IMR-90 (cell line): ENCODE data around the gene KIF3B. TPM values are rescaled to one million over a fixed set of nuclear protein-coding genes. Genes with fewer than 3 reads are reported as not detected.

Experiments used
- ATAC-seq: fragments of 200-7000 bp; cut with Tn5 transposase; 2 replicates; pipeline ENCODE4 v1.9.1; 2020; ENCODE audit warnings: low read depth, mild to moderate bottlenecking, moderate library complexity
- BruUV-seq: library from RNA; stranded (reverse); fragments of 400-500 nt; replicated peaks from 2 replicates; lab custom pipeline; 2021; lab: Mats Ljungman, UMichigan
- CTCF ChIA-PET: fragments of 300-600 bp; formaldehyde crosslinking; extraction: SDS; loops from one replicate; lab custom pipeline; 2021; ENCODE audit warnings: antibody characterized with exemption; lab: Yijun Ruan, JAX
- POLR2A ChIA-PET: fragments of 300-600 bp; sonication (Branson Sonifier 250); formaldehyde crosslinking; loops from one replicate; lab custom pipeline; 2022; ENCODE audit warnings: antibody characterized with exemption; ENCODE audit not compliant: unreplicated experiment; lab: Charles Lee
- DNase-seq: peaks from one replicate; pipeline ENCODE4 v3.0.0; 2013
- H2AFZ ChIP-seq: replicated peaks from 2 replicates; pipeline ENCODE3; 2013; ENCODE audit warnings: low read length, mild to moderate bottlenecking; ENCODE audit not compliant: poor library complexity
- H2AK5ac ChIP-seq: 2 replicates; pipeline ENCODE4 v1.6.1; 2013; ENCODE audit warnings: low read depth, low read length, inconsistent platforms
- H2AK9ac ChIP-seq: replicated peaks from 2 replicates; pipeline ENCODE3; 2013; ENCODE audit warnings: mild to moderate bottlenecking, low read depth, low read length, moderate library complexity; ENCODE audit not compliant: poor library complexity
- H2BK120ac ChIP-seq: 2 replicates; pipeline ENCODE4 v1.6.1; 2013; ENCODE audit warnings: low read depth, low read length, inconsistent platforms
- H2BK15ac ChIP-seq: 3 replicates; pipeline ENCODE4 v1.6.1; 2013; ENCODE audit warnings: low read depth, low read length, inconsistent platforms
- H2BK20ac ChIP-seq: 2 replicates; pipeline ENCODE4 v1.6.1; 2013; ENCODE audit warnings: low read depth, mild to moderate bottlenecking, inconsistent platforms, low read length, moderate library complexity
- H2BK5ac ChIP-seq: 2 replicates; pipeline ENCODE4 v1.6.1; 2013; ENCODE audit warnings: mild to moderate bottlenecking, low read depth, low read length, inconsistent platforms; ENCODE audit not compliant: poor library complexity, severe bottlenecking
- H3K14ac ChIP-seq: replicated peaks from 2 replicates; pipeline ENCODE4 v1.6.1; 2013; ENCODE audit warnings: low read depth, low read length, inconsistent platforms
- H3K18ac ChIP-seq: 2 replicates; pipeline ENCODE4 v1.6.1; 2013; ENCODE audit warnings: low read depth, low read length, control low read depth
- H3K23ac ChIP-seq: 2 replicates; pipeline ENCODE4 v1.6.1; 2013; ENCODE audit warnings: low read depth, low read length, inconsistent platforms
- H3K27ac ChIP-seq: 2 replicates; pipeline ENCODE4 v1.5.1; 2013; ENCODE audit warnings: mild to moderate bottlenecking, control low read depth, low read length; ENCODE audit not compliant: insufficient read depth
- H3K27me3 ChIP-seq: 2 replicates; pipeline ENCODE4 v1.6.1; 2013; ENCODE audit warnings: low read length; ENCODE audit not compliant: control insufficient read depth, insufficient read depth
- H3K36me3 ChIP-seq: 2 replicates; pipeline ENCODE4 v1.6.1; 2013; ENCODE audit warnings: low read length, mixed read lengths; ENCODE audit not compliant: control insufficient read depth, insufficient read depth
- H3K4ac ChIP-seq: 2 replicates; pipeline ENCODE4 v1.6.1; 2013; ENCODE audit warnings: low read depth, low read length, inconsistent platforms
- H3K4me1 ChIP-seq: 2 replicates; pipeline ENCODE4 v1.6.1; 2013; ENCODE audit warnings: low read length, mixed read lengths; ENCODE audit not compliant: control insufficient read depth, insufficient read depth
- H3K4me2 ChIP-seq: 2 replicates; pipeline ENCODE4 v1.6.1; 2013; ENCODE audit warnings: low read depth, mild to moderate bottlenecking, control low read depth, low read length, moderate library complexity
- H3K4me3 ChIP-seq: 2 replicates; pipeline ENCODE4 v1.5.1; 2013; ENCODE audit warnings: low read depth, mild to moderate bottlenecking, control low read depth, low read length, moderate library complexity; ENCODE audit not compliant: insufficient read depth
- H3K56ac ChIP-seq: 2 replicates; pipeline ENCODE4 v1.6.1; 2013; ENCODE audit warnings: low read length, inconsistent platforms; ENCODE audit not compliant: insufficient read depth; ENCODE audit errors: extremely low read depth
- H3K79me1 ChIP-seq, 2 experiments: 2 replicates each; pipeline ENCODE4 v1.6.1; 2013; ENCODE audit warnings: low read length in 2 of 2, inconsistent platforms in 1 of 2, low read depth in 1 of 2
- H3K9ac ChIP-seq: 2 replicates; pipeline ENCODE4 v1.6.1; 2013; ENCODE audit warnings: low read depth, low read length, control low read depth
- H3K9me1 ChIP-seq: 2 replicates; pipeline ENCODE4 v1.6.1; 2013; ENCODE audit warnings: low read length, inconsistent platforms; ENCODE audit not compliant: insufficient read depth
- H3K9me3 ChIP-seq: 2 replicates; pipeline ENCODE4 v1.6.1; 2013; ENCODE audit warnings: low read length; ENCODE audit not compliant: control insufficient read depth, insufficient read depth
- H4K20me1 ChIP-seq: 2 replicates; pipeline ENCODE4 v1.6.1; 2013; ENCODE audit warnings: low read length, inconsistent platforms; ENCODE audit not compliant: insufficient read depth
- H4K5ac ChIP-seq: 2 replicates; pipeline ENCODE4 v1.6.1; 2013; ENCODE audit warnings: mild to moderate bottlenecking, low read depth, low read length, control low read depth
- H4K8ac ChIP-seq, 2 experiments: 2 replicates each; pipeline ENCODE4 v1.6.1; 2013; ENCODE audit warnings: low read depth in 2 of 2, low read length in 2 of 2, control low read depth in 1 of 2, inconsistent platforms in 1 of 2
- H4K91ac ChIP-seq: 2 replicates; pipeline ENCODE4 v1.6.1; 2013; ENCODE audit warnings: low read depth, low read length, inconsistent platforms; ENCODE audit not compliant: insufficient read depth
- BHLHE40 ChIP-seq: fragments of 150-350 bp; IDR thresholded peaks from 2 replicates; pipeline ENCODE4 v1.6.1; 2016; ENCODE audit warnings: mild to moderate bottlenecking, low read depth, low read length
- CEBPB ChIP-seq: IDR thresholded peaks from 2 replicates; pipeline ENCODE4 v1.6.1; 2012; ENCODE audit warnings: low read depth, low read length, improper control_type of control experiment
- CHD1 ChIP-seq: IDR thresholded peaks from 2 replicates; pipeline ENCODE4 v1.6.1; 2012; ENCODE audit warnings: low read depth, low read length, improper control_type of control experiment
- FOS ChIP-seq: fragments of 150-350 bp; IDR thresholded peaks from 2 replicates; pipeline ENCODE4 v1.6.1; 2016; ENCODE audit warnings: low read depth, low read length
- MAFK ChIP-seq: IDR thresholded peaks from 2 replicates; pipeline ENCODE4 v1.6.1; 2012; ENCODE audit warnings: low read depth, low read length, improper control_type of control experiment
- MAZ ChIP-seq: IDR thresholded peaks from 2 replicates; pipeline ENCODE4 v1.6.1; 2012; ENCODE audit warnings: low read depth, mild to moderate bottlenecking, low read length, improper control_type of control experiment, moderate library complexity, borderline replicate concordance
- MXI1 ChIP-seq: IDR thresholded peaks from 2 replicates; pipeline ENCODE4 v1.6.1; 2012; ENCODE audit warnings: low read depth, mild to moderate bottlenecking, low read length, moderate library complexity, borderline replicate concordance
- NFE2L2 ChIP-seq: fragments of 150-350 bp; IDR thresholded peaks from 2 replicates; pipeline ENCODE4 v1.6.1; 2016; ENCODE audit warnings: low read depth, mild to moderate bottlenecking, low read length
- RAD21 ChIP-seq: IDR thresholded peaks from 2 replicates; pipeline ENCODE4 v1.6.1; 2012; ENCODE audit warnings: low read length, improper control_type of control experiment
- RCOR1 ChIP-seq: IDR thresholded peaks from 2 replicates; pipeline ENCODE4 v1.6.1; 2012; ENCODE audit warnings: mild to moderate bottlenecking, low read length, improper control_type of control experiment; ENCODE audit not compliant: insufficient replicate concordance
- RFX5 ChIP-seq: IDR thresholded peaks from 2 replicates; pipeline ENCODE4 v1.8.0; 2012; ENCODE audit warnings: low read depth, mild to moderate bottlenecking, low read length, moderate library complexity
- SMC3 ChIP-seq: fragments of 150-350 bp; IDR thresholded peaks from 2 replicates; pipeline ENCODE4 v1.6.1; 2016; ENCODE audit warnings: low read depth, mild to moderate bottlenecking, antibody characterized with exemption, low read length, moderate library complexity
- USF2 ChIP-seq: fragments of 150-350 bp; IDR thresholded peaks from 2 replicates; pipeline ENCODE4 v1.6.1; 2017; ENCODE audit warnings: mild to moderate bottlenecking, antibody characterized with exemption, low read length, low read depth
- WGBS, 2 experiments: methylation state at CpG; one replicate each; pipeline versions ENCODE4 v1.1.5 to v1.1.7; 2013; ENCODE audit warnings: missing lambda C conversion rate in 2 of 2; ENCODE audit not compliant: insufficient read length in 1 of 2; ENCODE audit errors: extremely low coverage in 2 of 2; 5-methylcytosine and 5-hydroxymethylcytosine counted together
- dilution Hi-C: fragments of 300-500 bp; cut with HindIII; formaldehyde crosslinking; loops from one replicate; pipeline ENCODE4 v1.14.3; 2018; ENCODE audit warnings: low sequenced_read_pairs; ENCODE audit not compliant: unreplicated experiment
- in situ Hi-C: fragments of 300-500 bp; cut with MboI; formaldehyde crosslinking; loops from 3 replicates; pipeline ENCODE4 v1.14.3; 2019; ENCODE audit warnings: low sequenced_read_pairs, inconsistent platforms, mixed read lengths
- intact Hi-C: fragments of 100-400 bp; cut with micrococcal nuclease; formaldehyde crosslinking; loops from 2 replicates; pipeline ENCODE4 v1.10.0; 2022
- polyA plus RNA-seq, 3 experiments: library from polyadenylated mRNA; depleted of rRNA; stranded (reverse); fragments of >200 nt; gene quantifications; 2 replicates each; pipeline ENCODE4 v1.2.3, GENCODE V29; 2012; ENCODE audit warnings: low replicate concordance in 1 of 3
- total RNA-seq: library from RNA; depleted of rRNA; stranded (reverse); fragments of >200 nt; gene quantifications from 2 replicates; pipeline ENCODE4 v1.2.3, GENCODE V29; 2012
- TF ChIP-seq, protein P1 (sequence below): fragments of 150-350 bp; IDR thresholded peaks from 2 replicates; pipeline ENCODE4 v1.6.1; 2016; ENCODE audit warnings: low read depth, mild to moderate bottlenecking, low read length, moderate library complexity, borderline replicate concordance

Gene KIF3B
- total and polyA plus RNA-seq, 2 of the 4 experiments (the other 2 are of a cell fraction) = 17.1 to 28.1 TPM

- no peaks in the 10 kb centered on the region for H3K36me3 ChIP-seq
- in situ Hi-C loops (no loop called here), dilution Hi-C loops (no loop called here), intact Hi-C loops (no loop called here)
- CTCF ChIA-PET = no interaction called here
- H3K27ac ChIP-seq = no peak overlapping the region
- POLR2A ChIA-PET = no interaction called here
- H4K91ac ChIP-seq = no peak overlapping the region
- H3K23ac ChIP-seq = no peak overlapping the region
- H3K18ac ChIP-seq = no peak overlapping the region
- no peak overlapping the region for H4K8ac ChIP-seq
- TF ChIP-seq RCOR1 (no peak), USF2 (no peak), SMC3 (no peak), FOS (no peak), MAFK (no peak), RFX5 (no peak), RAD21 (no peak), CEBPB (no peak), NFE2L2 (no peak), BHLHE40 (no peak), MAZ (no peak), MXI1 (no peak), CHD1 (no peak)
- TF ChIP-seq, protein P1, sequence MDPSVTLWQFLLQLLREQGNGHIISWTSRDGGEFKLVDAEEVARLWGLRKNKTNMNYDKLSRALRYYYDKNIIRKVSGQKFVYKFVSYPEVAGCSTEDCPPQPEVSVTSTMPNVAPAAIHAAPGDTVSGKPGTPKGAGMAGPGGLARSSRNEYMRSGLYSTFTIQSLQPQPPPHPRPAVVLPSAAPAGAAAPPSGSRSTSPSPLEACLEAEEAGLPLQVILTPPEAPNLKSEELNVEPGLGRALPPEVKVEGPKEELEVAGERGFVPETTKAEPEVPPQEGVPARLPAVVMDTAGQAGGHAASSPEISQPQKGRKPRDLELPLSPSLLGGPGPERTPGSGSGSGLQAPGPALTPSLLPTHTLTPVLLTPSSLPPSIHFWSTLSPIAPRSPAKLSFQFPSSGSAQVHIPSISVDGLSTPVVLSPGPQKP = no peak
- ATAC-seq = no peak
- no TSS peak for BruUV-seq
- no peaks in the 10 kb centered on the region; the same call in 1 of the 2 replicates for H3K9me1 ChIP-seq
- no peaks in the 10 kb centered on the region for H3K79me1 ChIP-seq
- no peak for DNase-seq
- no peak overlapping the region for H2BK120ac ChIP-seq
- H3K27me3 ChIP-seq = peaks cover 3% of the 10 kb centered on the region; the same call in 1 of the 2 replicates
- H3K4ac ChIP-seq = no peak overlapping the region
- no peak overlapping the region for H2BK15ac ChIP-seq
- no peak overlapping the region for H3K9ac ChIP-seq
- no peak overlapping the region for H2BK20ac ChIP-seq
- H2AK5ac ChIP-seq = no peak overlapping the region
- no peak overlapping the region for H2BK5ac ChIP-seq
- H3K4me3 ChIP-seq = no peak overlapping the region
- H2AFZ ChIP-seq = no peak overlapping the region
- no peak overlapping the region for H3K56ac ChIP-seq
- H3K14ac ChIP-seq = no peak overlapping the region
- H3K4me1 ChIP-seq = peaks cover 3% of the 10 kb centered on the region
- no peak overlapping the region for H3K4me2 ChIP-seq
- WGBS, 2 experiments = no CpG with 5 or more reads among the region's 3 CpGs
- no peaks in the 10 kb centered on the region for H4K20me1 ChIP-seq
- no peak overlapping the region for H4K5ac ChIP-seq
- no peak overlapping the region for H2AK9ac ChIP-seq
- peaks cover 3% of the 10 kb centered on the region; the same call in 1 of the 2 replicates for H3K9me3 ChIP-seq
These were observed 26.0 kb upstream of the KIF3B start for GRCh38 chr20:32251470-32251869.
